Spleen (tissue), 7 donors: ENCODE data around the gene PRKG1.

Experiments used
- POLR2AphosphoS5 ChIP-seq, 3 donors: sonication (generic); formaldehyde crosslinking; IDR thresholded peaks; one replicate each; pipeline ENCODE4 v1.5.1; 2017; ENCODE audit warnings: antibody characterized with exemption in 3 of 3
- TF ChIP-seq, protein P1 (sequence below), 11 experiments: fragments of 200-600 bp in 7 of 11; fragments of 450-650 bp in 4 of 11; sonication (generic) in 4 of 11; IDR thresholded peaks in 8 of 11; conservative IDR thresholded peaks in 3 of 11; 1 replicate in 7 of 11; 2 replicates in 4 of 11; pipeline versions ENCODE4 v1.4.0 to v1.8.0; 2016 to 2021; ENCODE audit warnings: antibody characterized with exemption in 11 of 11, inconsistent platforms in 4 of 11, mild to moderate bottlenecking in 1 of 11
- donor health status: DM: no; HTN: no; CAD: no; lungs with moderate emphysema.
- donor health status: DM: no; HTN: no; CAD: no.
- donor health status: DM: no; HTN: no; CAD: no.

DNA sequence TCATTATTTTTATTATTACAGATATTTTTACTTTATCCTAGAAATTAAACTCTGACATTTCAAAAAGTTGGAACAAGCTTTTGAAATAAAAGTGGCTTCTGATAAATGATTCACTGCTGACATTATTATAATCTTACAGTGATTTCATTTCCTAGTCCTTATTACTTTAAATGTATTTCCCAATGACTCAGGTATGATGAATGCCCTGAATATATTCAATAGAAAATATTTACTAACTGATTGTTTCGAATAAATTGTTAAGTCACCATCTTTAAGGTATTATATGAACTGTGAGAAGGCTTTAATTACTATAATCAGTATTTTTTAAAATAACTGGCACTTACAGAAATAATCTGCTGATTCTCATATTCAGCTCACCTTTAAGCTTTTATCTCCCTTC is 1261.4 kb downstream of the PRKG1 start:
- TF ChIP-seq, protein P1, sequence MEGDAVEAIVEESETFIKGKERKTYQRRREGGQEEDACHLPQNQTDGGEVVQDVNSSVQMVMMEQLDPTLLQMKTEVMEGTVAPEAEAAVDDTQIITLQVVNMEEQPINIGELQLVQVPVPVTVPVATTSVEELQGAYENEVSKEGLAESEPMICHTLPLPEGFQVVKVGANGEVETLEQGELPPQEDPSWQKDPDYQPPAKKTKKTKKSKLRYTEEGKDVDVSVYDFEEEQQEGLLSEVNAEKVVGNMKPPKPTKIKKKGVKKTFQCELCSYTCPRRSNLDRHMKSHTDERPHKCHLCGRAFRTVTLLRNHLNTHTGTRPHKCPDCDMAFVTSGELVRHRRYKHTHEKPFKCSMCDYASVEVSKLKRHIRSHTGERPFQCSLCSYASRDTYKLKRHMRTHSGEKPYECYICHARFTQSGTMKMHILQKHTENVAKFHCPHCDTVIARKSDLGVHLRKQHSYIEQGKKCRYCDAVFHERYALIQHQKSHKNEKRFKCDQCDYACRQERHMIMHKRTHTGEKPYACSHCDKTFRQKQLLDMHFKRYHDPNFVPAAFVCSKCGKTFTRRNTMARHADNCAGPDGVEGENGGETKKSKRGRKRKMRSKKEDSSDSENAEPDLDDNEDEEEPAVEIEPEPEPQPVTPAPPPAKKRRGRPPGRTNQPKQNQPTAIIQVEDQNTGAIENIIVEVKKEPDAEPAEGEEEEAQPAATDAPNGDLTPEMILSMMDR (IDR thresholded peaks at IDR 0.05 in 8 of 11, conservative IDR thresholded peaks at IDR 0.05 in 3 of 11), result no peak
- no peak for TF ChIP-seq POLR2AphosphoS5 (IDR thresholded peaks at IDR 0.05)
